Activated CD8-positive, alpha-beta T cell treated with anti-CD3 and anti-CD28 coated beads, Interleukin-2, amount 10 ng/mL, durations not matched to agents 7 days and 5 days (primary cell): Measurements from ENCODE around the gene LRRC4C. TPM values are rescaled to one million over a fixed set of nuclear protein-coding genes. Genes with fewer than 3 reads are reported as not detected.
"Not testable (repeated sequence)": the region's sequence is repeated elsewhere in the genome, so short reads cannot be mapped to it uniquely, and the experiment has no call there.

Experiments
- ATAC-seq: fragments of 150-1000 bp; cut with Tn5 transposase; one replicate; pipeline ENCODE4 v1.10.0; 2021; ENCODE audit warnings: moderate library complexity
- CTCF ChIA-PET: fragments of 350-600 bp; sonication (Branson Sonifier 250); formaldehyde crosslinking; loops from one replicate; lab custom pipeline; 2021; ENCODE audit warnings: antibody characterized with exemption; lab: Charles Lee
- POLR2A ChIA-PET: fragments of 350-600 bp; sonication (Branson Sonifier 250); formaldehyde crosslinking; loops from one replicate; lab custom pipeline; 2021; ENCODE audit warnings: antibody characterized with exemption; lab: Charles Lee
- DNase-seq: peaks from one replicate; pipeline ENCODE4 v3.0.0-alpha.2; 2020
- H3K27ac Mint-ChIP-seq: one replicate; pipeline ENCODE4 v1.8.0; 2021; ENCODE audit warnings: mild to moderate bottlenecking, mixed read lengths
- H3K27me3 Mint-ChIP-seq: one replicate; pipeline ENCODE4 v1.8.0; 2021; ENCODE audit warnings: low read depth, mixed read lengths
- H3K36me3 Mint-ChIP-seq: one replicate; pipeline ENCODE4 v1.8.0; 2021; ENCODE audit warnings: low read depth, mixed read lengths
- H3K4me1 Mint-ChIP-seq: one replicate; pipeline ENCODE4 v1.8.0; 2021; ENCODE audit warnings: low read depth, mixed read lengths
- H3K4me3 Mint-ChIP-seq: one replicate; pipeline ENCODE4 v1.8.0; 2021; ENCODE audit warnings: mild to moderate bottlenecking, mixed read lengths
- H3K9me3 Mint-ChIP-seq: one replicate; pipeline ENCODE4 v1.8.0; 2022; ENCODE audit warnings: mixed read lengths; ENCODE audit not compliant: insufficient read depth
- total RNA-seq, 2 experiments: library from RNA; stranded (reverse); gene quantifications; one replicate each; pipeline ENCODE4 v1.2.3, GENCODE V29; 2021

The LRRC4C gene
- total RNA-seq, 2 experiments from 2014 or later, result not detected

DNA sequence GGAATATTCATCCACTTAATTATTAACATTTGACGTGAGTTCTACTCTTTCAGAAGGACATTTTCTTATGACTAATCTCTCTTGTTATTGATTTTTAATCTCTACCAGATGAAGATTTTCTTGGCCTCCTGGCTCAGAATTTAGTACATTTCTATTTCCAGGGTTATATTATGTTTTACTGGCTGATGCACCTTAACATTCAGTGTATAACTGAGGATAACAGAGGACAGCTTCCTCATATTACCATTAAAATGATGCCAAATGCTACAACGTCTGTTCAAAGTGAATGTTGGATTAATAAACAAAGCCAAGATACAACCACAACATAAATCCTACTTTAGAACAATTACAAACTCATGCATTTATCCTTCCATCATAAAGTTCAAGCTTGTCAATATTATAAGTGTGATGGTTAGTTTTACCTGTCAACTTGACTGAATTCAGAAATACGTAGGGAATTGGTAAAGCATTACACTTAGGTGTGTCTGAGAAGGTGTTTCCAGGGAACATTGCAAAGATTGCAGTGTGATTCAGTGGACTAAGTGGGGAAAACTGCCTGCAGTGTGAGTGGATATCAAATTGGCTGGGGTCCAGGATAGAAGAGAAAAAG, 485.2 kb downstream of the LRRC4C start:
- ChIA-PET CTCF (no interaction called here), POLR2A (no interaction called here)
- no peak for DNase-seq
- Mint-ChIP-seq H3K4me3 (no peak overlapping the region), H3K27ac (no peak overlapping the region), H3K36me3 (no peaks in the 10 kb centered on the region), H3K9me3 (peaks cover 10% of the 10 kb centered on the region), H3K4me1 (no peaks in the 10 kb centered on the region), H3K27me3 (no peaks in the 10 kb centered on the region)
- ATAC-seq, result no peak

DNA sequence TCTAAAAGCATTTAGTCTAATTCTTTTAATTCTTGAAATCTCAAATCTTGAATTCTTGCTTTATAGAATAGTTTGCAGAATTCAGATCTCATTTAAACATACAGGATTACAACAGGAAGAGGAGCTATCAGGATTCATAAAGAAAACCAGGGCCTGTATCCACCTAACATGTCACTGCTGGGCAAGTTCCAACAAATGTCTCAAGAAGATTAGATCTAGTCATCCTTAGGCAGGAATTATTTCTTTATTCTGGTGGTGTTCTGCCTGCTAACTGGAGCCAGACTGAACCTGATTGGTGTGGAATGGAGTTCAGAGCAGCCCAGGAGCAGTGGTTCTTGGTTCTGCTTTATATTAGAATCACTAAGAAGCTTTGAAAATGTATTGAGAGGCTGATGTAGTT, 500.7 kb downstream of the LRRC4C start:
- Mint-ChIP-seq H3K27me3 (no peaks in the 10 kb centered on the region), H3K36me3 (no peaks in the 10 kb centered on the region), H3K4me1 (no peaks in the 10 kb centered on the region), H3K27ac (no peak overlapping the region), H3K4me3 (no peak overlapping the region), H3K9me3 (peaks cover 10% of the 10 kb centered on the region)
- ChIA-PET POLR2A (no interaction called here), CTCF (no interaction called here)
- ATAC-seq (no peak), DNase-seq (no peak)

DNA sequence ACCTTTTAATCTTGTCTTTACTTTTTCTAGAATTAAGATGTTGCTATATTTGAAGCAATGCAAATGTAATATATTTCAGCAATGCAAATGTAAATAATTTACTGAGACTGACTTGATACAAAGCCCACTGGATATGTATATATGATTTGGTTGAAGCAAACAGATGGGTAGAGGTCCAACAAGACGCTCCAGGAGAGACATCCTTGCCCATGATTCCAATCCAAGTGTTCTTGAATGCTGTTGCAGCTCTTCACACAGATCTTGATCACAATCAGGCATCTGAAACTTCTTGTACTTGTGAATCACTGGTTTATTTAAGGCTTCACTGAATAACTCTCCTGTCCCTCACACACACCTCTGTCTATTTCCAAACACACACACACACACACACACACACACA, 507.0 kb downstream of the LRRC4C start:
- H3K4me1 Mint-ChIP-seq, result no peaks in the 10 kb centered on the region
- ATAC-seq (no peak), DNase-seq (no peak)
- H3K36me3 Mint-ChIP-seq, result no peaks in the 10 kb centered on the region
- POLR2A ChIA-PET, result no interaction called here
- no peak overlapping the region for H3K27ac Mint-ChIP-seq
- peaks cover 17% of the 10 kb centered on the region for H3K9me3 Mint-ChIP-seq
- CTCF ChIA-PET, result no interaction called here
- H3K4me3 Mint-ChIP-seq, result no peak overlapping the region
- no peaks in the 10 kb centered on the region for H3K27me3 Mint-ChIP-seq

DNA sequence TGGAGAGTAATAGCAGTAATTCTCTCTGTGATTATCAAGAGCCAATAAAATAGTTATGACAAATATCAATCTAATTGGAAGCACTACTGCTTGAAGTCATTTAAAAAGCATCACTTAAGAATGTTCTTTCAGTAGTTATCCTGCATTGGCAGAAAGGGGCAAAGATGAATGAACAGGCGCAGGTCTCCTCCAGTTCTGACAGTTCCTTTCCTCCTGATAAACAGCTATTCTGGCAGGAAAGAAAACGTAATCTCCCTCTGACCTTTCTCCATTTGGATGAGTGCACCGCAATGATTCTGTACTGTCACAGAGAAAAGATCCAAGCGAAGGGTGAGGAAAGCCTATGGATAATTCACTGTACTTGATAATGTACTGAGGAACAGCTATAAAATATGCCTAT, 521.5 kb downstream of the LRRC4C start:
- ChIA-PET POLR2A (no interaction called here), CTCF (no interaction called here)
- H3K9me3 Mint-ChIP-seq, result peaks cover 6% of the 10 kb centered on the region

DNA sequence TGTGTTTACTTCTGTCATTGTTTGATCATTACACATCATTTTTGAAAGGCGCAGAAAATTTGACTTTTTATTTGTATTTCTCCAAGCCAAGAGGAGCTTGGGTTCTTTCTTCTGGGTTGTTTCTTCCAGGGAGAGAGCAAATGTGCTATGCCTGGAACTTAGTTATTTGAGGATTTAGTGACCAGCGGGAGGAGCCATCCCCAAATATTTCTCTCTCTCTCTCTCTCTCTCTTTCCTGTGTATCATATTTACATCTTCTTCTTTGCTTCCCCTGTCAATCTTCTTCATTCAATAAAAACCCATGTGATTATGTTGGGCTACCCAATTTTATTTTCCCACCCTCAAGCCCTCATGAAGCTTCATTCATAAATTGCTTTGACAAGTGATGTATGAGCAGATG, 534.5 kb downstream of the LRRC4C start:
- CTCF ChIA-PET, result no interaction called here
- DNase-seq (no peak), ATAC-seq (no peak)
- no peaks in the 10 kb centered on the region for H3K4me1 Mint-ChIP-seq
- H3K27me3 Mint-ChIP-seq, result no peaks in the 10 kb centered on the region
- H3K4me3 Mint-ChIP-seq, result no peak overlapping the region
- no peak overlapping the region for H3K27ac Mint-ChIP-seq
- POLR2A ChIA-PET, result no interaction called here
- no peaks in the 10 kb centered on the region for H3K36me3 Mint-ChIP-seq
- H3K9me3 Mint-ChIP-seq, result peaks cover 21% of the 10 kb centered on the region

More for the DNA sequence above, 521.5 kb downstream of the LRRC4C start:
- H3K36me3 Mint-ChIP-seq, result no peaks in the 10 kb centered on the region
- H3K27me3 Mint-ChIP-seq, result no peaks in the 10 kb centered on the region
- H3K4me3 Mint-ChIP-seq, result no peak overlapping the region
- H3K27ac Mint-ChIP-seq, result no peak overlapping the region
- no peak for ATAC-seq
- H3K4me1 Mint-ChIP-seq, result no peaks in the 10 kb centered on the region
- DNase-seq, result no peak

DNA sequence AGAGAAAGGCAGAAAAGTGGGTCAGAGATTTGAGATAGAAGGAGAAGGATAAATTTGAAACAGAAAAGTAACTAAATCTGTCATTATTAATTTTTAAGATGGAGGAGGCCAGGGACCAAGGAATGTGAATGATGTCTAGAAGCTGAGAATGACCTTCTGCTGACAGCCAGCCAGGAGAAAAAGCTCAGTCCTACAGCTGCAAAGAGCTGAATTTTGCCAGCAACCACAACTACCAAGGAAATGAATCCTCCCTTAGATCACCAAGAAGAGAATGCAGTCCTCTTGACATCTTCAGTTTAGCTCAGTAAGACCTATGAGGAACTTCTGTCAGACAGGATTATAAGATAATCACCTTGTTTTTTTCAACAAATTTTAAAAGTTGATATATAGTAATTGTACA, 538.2 kb downstream of the LRRC4C start:
- Mint-ChIP-seq H3K4me3 (no peak overlapping the region), H3K36me3 (no peaks in the 10 kb centered on the region), H3K27ac (no peak overlapping the region), H3K9me3 (peaks cover 18% of the 10 kb centered on the region), H3K27me3 (no peaks in the 10 kb centered on the region), H3K4me1 (no peaks in the 10 kb centered on the region)
- no peak for DNase-seq
- ChIA-PET POLR2A (no interaction called here), CTCF (no interaction called here)
- no peak for ATAC-seq

DNA sequence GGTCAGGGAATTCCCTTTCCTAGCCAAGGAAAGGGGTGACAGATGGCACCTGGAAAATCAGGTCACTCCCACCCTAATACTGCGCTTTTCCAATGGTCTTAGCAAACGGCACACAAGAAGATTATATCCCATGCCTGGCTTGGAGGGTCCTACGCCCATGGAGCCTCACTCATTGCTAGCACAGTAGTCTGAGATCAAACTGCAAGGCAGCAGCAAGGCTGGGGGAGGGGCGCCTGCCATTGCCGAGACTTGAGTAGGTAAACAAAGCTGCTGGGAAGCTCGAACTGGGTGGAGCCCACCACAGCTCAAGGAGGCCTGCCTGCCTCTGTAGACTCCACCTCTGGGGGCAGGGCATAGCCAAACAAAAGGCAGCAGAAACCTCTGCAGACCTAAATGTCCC, 548.7 kb downstream of the LRRC4C start:
- H3K36me3 Mint-ChIP-seq, POLR2A ChIA-PET: not testable (repeated sequence)

DNA sequence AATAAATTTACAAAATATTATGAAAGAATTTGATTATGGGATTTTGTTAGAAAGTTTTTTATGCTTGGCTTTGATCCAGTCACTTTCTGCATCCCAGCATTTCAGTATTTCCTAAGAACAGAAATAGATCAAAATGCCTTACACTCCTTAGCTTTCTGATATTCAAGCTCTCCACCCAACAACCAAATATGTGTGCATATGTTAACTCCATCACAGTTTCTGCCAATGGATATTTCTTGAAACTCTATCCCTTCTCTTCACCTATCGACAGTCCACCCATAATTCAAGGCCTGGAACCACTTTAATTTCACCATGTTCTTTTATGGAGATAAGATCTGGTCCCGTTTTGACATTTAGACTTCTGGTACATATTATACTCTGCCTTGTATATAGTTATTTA, 565.0 kb downstream of the LRRC4C start:
- no peaks in the 10 kb centered on the region for H3K4me1 Mint-ChIP-seq
- H3K36me3 Mint-ChIP-seq, result no peaks in the 10 kb centered on the region
- H3K9me3 Mint-ChIP-seq, result peaks cover 15% of the 10 kb centered on the region
- H3K27me3 Mint-ChIP-seq, result no peaks in the 10 kb centered on the region
- ATAC-seq (no peak), DNase-seq (no peak)
- ChIA-PET POLR2A (no interaction called here), CTCF (no interaction called here)
- no peak overlapping the region for H3K4me3 Mint-ChIP-seq
- no peak overlapping the region for H3K27ac Mint-ChIP-seq

More for the DNA sequence above, 548.7 kb downstream of the LRRC4C start:
- H3K4me3 Mint-ChIP-seq, ATAC-seq, H3K27ac Mint-ChIP-seq, H3K4me1 Mint-ChIP-seq, DNase-seq, CTCF ChIA-PET, H3K27me3 Mint-ChIP-seq: not testable (repeated sequence)
- H3K9me3 Mint-ChIP-seq, result peaks cover 26% of the 10 kb centered on the region

DNA sequence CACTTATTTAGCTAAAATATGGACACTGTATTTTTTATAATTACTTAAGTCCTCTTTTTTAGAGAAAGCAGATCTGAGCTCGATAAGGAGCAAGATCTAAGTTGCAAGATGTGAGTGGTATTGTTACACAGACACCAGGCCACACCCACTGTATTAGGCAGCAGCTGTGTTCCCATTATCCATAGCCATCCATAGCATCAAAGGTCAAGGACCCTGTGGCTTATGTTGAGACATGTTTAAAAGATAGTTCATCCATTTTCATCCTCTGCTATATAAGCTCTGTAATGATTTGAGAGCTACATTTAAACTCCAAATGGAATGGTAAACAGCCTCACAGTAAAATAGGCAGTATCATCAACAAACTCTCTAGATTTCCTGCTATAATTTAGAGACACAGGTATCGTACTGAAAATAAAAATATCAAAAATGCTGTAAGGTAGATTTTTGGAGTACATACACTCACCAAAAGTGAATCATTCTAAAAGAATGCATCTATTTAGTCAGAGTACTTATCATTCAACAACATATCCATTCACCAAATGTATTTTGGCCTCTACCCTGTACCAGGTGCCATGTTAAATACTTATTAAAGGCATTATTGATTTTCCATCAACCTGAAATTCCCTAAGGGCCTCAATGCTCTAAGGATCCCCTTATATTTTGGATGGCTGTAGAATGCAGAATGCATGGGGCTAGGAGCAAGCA, 574.0 kb downstream of the LRRC4C start:
- H3K36me3 Mint-ChIP-seq, result no peaks in the 10 kb centered on the region
- H3K27me3 Mint-ChIP-seq, result no peaks in the 10 kb centered on the region
- ChIA-PET POLR2A (interaction anchor here (0.6 kb wide), 1 partner anchor 141 kb away, joined by 3 read pairs; no protein-coding TSS in a partner anchor), CTCF (no interaction called here)
- no peaks in the 10 kb centered on the region for H3K4me1 Mint-ChIP-seq
- ATAC-seq (no peak), DNase-seq (no peak)
- no peak overlapping the region for H3K27ac Mint-ChIP-seq
- H3K9me3 Mint-ChIP-seq, result peaks cover 9% of the 10 kb centered on the region
- H3K4me3 Mint-ChIP-seq, result no peak overlapping the region

DNA sequence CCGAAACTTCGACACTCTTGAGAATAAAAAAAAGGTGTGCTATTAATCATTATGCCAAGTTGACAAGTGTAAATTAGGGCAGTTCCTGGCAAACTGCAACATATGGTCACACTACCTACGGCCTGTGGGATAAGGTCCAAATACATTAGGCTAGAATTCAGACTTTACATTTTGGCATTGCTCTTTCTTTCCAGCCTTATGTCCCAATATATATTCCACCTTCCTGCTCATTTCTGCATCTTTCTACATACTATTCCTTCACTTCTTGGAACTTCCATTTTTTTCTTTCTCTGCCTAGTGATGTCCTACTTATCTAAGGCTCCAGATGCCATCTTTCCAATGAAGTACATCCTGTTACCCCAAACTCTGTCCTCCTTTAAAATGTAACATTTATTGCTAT, 577.2 kb downstream of the LRRC4C start:
- Mint-ChIP-seq H3K27ac (no peak overlapping the region), H3K36me3 (no peaks in the 10 kb centered on the region), H3K27me3 (no peaks in the 10 kb centered on the region), H3K4me1 (no peaks in the 10 kb centered on the region), H3K4me3 (no peak overlapping the region), H3K9me3 (peaks cover 14% of the 10 kb centered on the region)
- no peak for ATAC-seq
- ChIA-PET POLR2A (no interaction called here), CTCF (no interaction called here)
- no peak for DNase-seq

DNA sequence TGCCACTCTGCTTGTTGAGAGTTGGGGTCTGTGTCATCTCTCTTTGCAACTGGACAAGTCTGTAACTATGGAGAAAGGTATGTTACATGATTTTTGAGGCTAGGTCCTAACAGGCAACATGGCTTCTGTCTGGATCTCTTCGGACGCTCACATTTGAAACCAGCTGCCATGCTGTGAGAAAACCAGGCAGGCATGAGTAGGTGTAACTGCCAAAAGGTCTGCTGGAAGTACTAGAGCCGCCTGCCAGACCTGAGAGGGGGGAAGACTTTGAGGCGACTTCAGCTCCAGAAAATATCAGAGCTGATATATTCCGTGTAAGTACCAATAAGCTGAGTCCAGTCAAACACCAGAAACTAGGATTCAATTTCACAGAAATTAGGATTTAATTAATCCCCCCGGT, 579.5 kb downstream of the LRRC4C start:
- no peak for DNase-seq
- POLR2A ChIA-PET, result no interaction called here
- CTCF ChIA-PET, result no interaction called here

DNA sequence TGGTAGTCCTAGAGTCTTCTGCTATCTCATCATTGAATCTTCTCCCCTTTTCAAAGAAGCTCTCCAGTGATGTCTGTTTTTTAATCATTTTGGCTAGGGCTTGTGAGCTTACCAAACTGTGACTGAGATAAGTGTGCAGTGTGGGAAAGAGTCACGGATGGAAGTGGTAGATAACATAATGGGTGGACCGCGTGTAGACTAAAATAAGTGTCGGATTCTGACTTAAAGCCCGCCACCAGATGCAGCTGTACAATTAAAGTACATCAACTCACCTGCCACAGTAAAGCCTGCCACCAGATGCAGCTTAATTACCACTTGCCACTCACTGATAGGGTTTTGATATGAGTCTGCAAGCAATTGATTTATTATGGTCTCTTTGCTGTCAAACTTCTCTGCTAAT, 581.5 kb downstream of the LRRC4C start:
- Mint-ChIP-seq H3K27ac (no peak overlapping the region), H3K27me3 (no peaks in the 10 kb centered on the region), H3K4me3 (no peak overlapping the region), H3K36me3 (no peaks in the 10 kb centered on the region), H3K9me3 (peaks cover 24% of the 10 kb centered on the region), H3K4me1 (no peaks in the 10 kb centered on the region)
- CTCF ChIA-PET, result no interaction called here
- POLR2A ChIA-PET, result no interaction called here
- no peak for DNase-seq
- ATAC-seq, result no peak

More for the DNA sequence above, 579.5 kb downstream of the LRRC4C start:
- no peak for ATAC-seq
- Mint-ChIP-seq H3K4me1 (no peaks in the 10 kb centered on the region), H3K27ac (no peak overlapping the region), H3K27me3 (no peaks in the 10 kb centered on the region), H3K36me3 (no peaks in the 10 kb centered on the region), H3K4me3 (no peak overlapping the region), H3K9me3 (peaks cover 24% of the 10 kb centered on the region)
